CD4-positive, alpha-beta T cell (primary cell): ENCODE measurements around the gene SLC12A7. TPM values are rescaled to one million over a fixed set of nuclear protein-coding genes. Genes with fewer than 3 reads are reported as not detected.

Experiments
- ATAC-seq: fragments of 200-7000 bp; cut with Tn5 transposase; one replicate; pipeline ENCODE4 v1.10.0; 2022; ENCODE audit warnings: mild to moderate bottlenecking; ENCODE audit not compliant: poor library complexity
- CTCF ChIA-PET: fragments of 350-600 bp; sonication (Branson Sonifier 250); formaldehyde crosslinking; loops from one replicate; lab custom pipeline; 2021; ENCODE audit warnings: antibody characterized with exemption, inconsistent platforms; lab: Charles Lee
- POLR2A ChIA-PET: fragments of 350-600 bp; sonication (Branson Sonifier 250); formaldehyde crosslinking; loops from one replicate; lab custom pipeline; 2021; ENCODE audit warnings: antibody characterized with exemption, inconsistent platforms; lab: Charles Lee
- DNase-seq, 14 experiments: peaks; one replicate each; pipeline ENCODE4 v3.0.0-alpha.2; 2013 to 2020; ENCODE audit warnings: mixed read lengths in 2 of 14
- H3K27ac ChIP-seq, 2 donors: one replicate each; pipeline versions ENCODE4 v1.5.1 to v1.7.0; 2013; ENCODE audit warnings: low read length in 2 of 2, low read depth in 1 of 2, mild to moderate bottlenecking in 1 of 2
- H3K27me3 ChIP-seq, 2 experiments: 1 replicate in 1 of 2; 2 replicates in 1 of 2; pipeline versions ENCODE4 v1.6.1 to v1.7.0; 2013; ENCODE audit warnings: low read length in 2 of 2, control low read depth in 1 of 2, mild to moderate bottlenecking in 1 of 2, moderate library complexity in 1 of 2; ENCODE audit not compliant: insufficient read depth in 2 of 2, control insufficient read depth in 1 of 2
- H3K36me3 ChIP-seq: one replicate; pipeline ENCODE4 v1.6.1; 2013; ENCODE audit warnings: low read length, control low read depth; ENCODE audit not compliant: insufficient read depth
- H3K4me1 ChIP-seq: one replicate; pipeline ENCODE4 v1.6.1; 2013; ENCODE audit warnings: low read length, control low read depth; ENCODE audit not compliant: insufficient read depth
- H3K4me3 ChIP-seq: one replicate; pipeline ENCODE4 v1.5.1; 2013; ENCODE audit warnings: mild to moderate bottlenecking, low read length, moderate library complexity
- H3K9me3 ChIP-seq, 2 experiments: 1 replicate in 1 of 2; 2 replicates in 1 of 2; pipeline versions ENCODE4 v1.6.1 to v1.7.0; 2013; ENCODE audit warnings: low read length in 2 of 2, mild to moderate bottlenecking in 2 of 2, control low read depth in 1 of 2, moderate library complexity in 1 of 2; ENCODE audit not compliant: control insufficient read depth in 1 of 2, insufficient read depth in 1 of 2
- H3K27ac Mint-ChIP-seq: one replicate; pipeline ENCODE4 v1.8.0; 2020; ENCODE audit warnings: mixed read lengths
- H3K27me3 Mint-ChIP-seq: one replicate; pipeline ENCODE4 v1.8.0; 2021; ENCODE audit warnings: mixed read lengths
- H3K36me3 Mint-ChIP-seq: one replicate; pipeline ENCODE4 v1.8.0; 2021; ENCODE audit warnings: low read depth, mixed read lengths
- H3K4me1 Mint-ChIP-seq: one replicate; pipeline ENCODE4 v1.8.0; 2021; ENCODE audit warnings: low read depth, mixed read lengths
- H3K4me3 Mint-ChIP-seq: one replicate; pipeline ENCODE4 v1.8.0; 2020; ENCODE audit warnings: mild to moderate bottlenecking, mixed read lengths
- H3K9me3 Mint-ChIP-seq: one replicate; pipeline ENCODE4 v1.8.0; 2020; ENCODE audit warnings: mixed read lengths
- CTCF ChIP-seq: fragments of 200-600 bp; IDR thresholded peaks from one replicate; pipeline ENCODE4 v1.8.0; 2022; ENCODE audit warnings: antibody characterized with exemption, mild to moderate bottlenecking
- intact Hi-C, 2 experiments: fragments of 100-400 bp; cut with DNase I in 1 of 2; cut with micrococcal nuclease in 1 of 2; formaldehyde crosslinking; loops; one replicate each; pipeline versions ENCODE4 v1.15.1 to v1.9.0; 2023 to 2025; cut with DNase I, micrococcal nuclease
- total RNA-seq, 174 experiments: library from RNA in 2 of 174; stranded (reverse) in 2 of 174; gene quantifications; one replicate each; pipeline ENCODE4 v1.2.3 and lab custom pipeline; 2021 to 2026

SLC12A7 gene
- total RNA-seq, 2 experiments from 2014 or later = 47.9 to 51.7 TPM

- TF ChIP-seq CTCF = no peak
- Mint-ChIP-seq H3K9me3 (no peaks in the 10 kb centered on the region), H3K27me3 (no peaks in the 10 kb centered on the region), H3K4me1 (peaks cover 45% of the 10 kb centered on the region), H3K4me3 (peak overlapping the region; percentile 34), H3K27ac (peak overlapping the region; percentile 61), H3K36me3 (peaks cover 29% of the 10 kb centered on the region)
- DNase-seq (no peak), ATAC-seq (no peak)
- POLR2A ChIA-PET = no interaction called here
- Histone ChIP-seq H3K4me1 (peaks cover 52% of the 10 kb centered on the region), H3K36me3 (peaks cover 47% of the 10 kb centered on the region), H3K27me3 (no peaks in the 10 kb centered on the region), H3K9me3 (no peaks in the 10 kb centered on the region), H3K27ac (no peak overlapping the region), H3K4me3 (no peak overlapping the region)
- intact Hi-C loops = no loop called here
- CTCF ChIA-PET = no interaction called here
Measured at GRCh38 chr5:1097381-1097987, 14.4 kb downstream of the SLC12A7 start.

- ATAC-seq = no peak
- peaks cover 45% of the 10 kb centered on the region for H3K4me1 ChIP-seq
- Mint-ChIP-seq H3K9me3 (no peaks in the 10 kb centered on the region), H3K36me3 (peaks cover 31% of the 10 kb centered on the region), H3K27me3 (no peaks in the 10 kb centered on the region), H3K4me1 (peaks cover 39% of the 10 kb centered on the region), H3K4me3 (peak overlapping the region; percentile 34), H3K27ac (peak overlapping the region; percentile 61)
- H3K4me3 ChIP-seq = no peak overlapping the region
- DNase-seq = no peak
- ChIA-PET CTCF (no interaction called here), POLR2A (no interaction called here)
- H3K9me3 ChIP-seq = no peaks in the 10 kb centered on the region
- no peak for TF ChIP-seq CTCF
- H3K36me3 ChIP-seq = peaks cover 53% of the 10 kb centered on the region
- H3K27ac ChIP-seq = no peak overlapping the region
- no peaks in the 10 kb centered on the region for H3K27me3 ChIP-seq
- intact Hi-C loops = no loop called here
Measured at GRCh38 chr5:1096838-1097237, 15.0 kb downstream of the SLC12A7 start.

GRCh38 chr5:1095990-1096363 is 15.9 kb downstream of the SLC12A7 start:
- no peak for TF ChIP-seq CTCF
- Mint-ChIP-seq H3K27me3 (no peaks in the 10 kb centered on the region), H3K4me3 (no peak overlapping the region), H3K4me1 (peaks cover 30% of the 10 kb centered on the region), H3K36me3 (peaks cover 31% of the 10 kb centered on the region), H3K27ac (peak overlapping the region; percentile 53), H3K9me3 (no peaks in the 10 kb centered on the region)
- DNase-seq (no peak), ATAC-seq (no peak)
- Histone ChIP-seq H3K27ac (no peak overlapping the region), H3K27me3 (no peaks in the 10 kb centered on the region), H3K36me3 (peaks cover 61% of the 10 kb centered on the region), H3K4me1 (peaks cover 37% of the 10 kb centered on the region), H3K4me3 (no peak overlapping the region), H3K9me3 (no peaks in the 10 kb centered on the region)
- ChIA-PET POLR2A (no interaction called here), CTCF (no interaction called here)
- intact Hi-C loops = no loop called here
